CD4-positive, alpha-beta T cell treated with Interleukin-1 beta for 1 hour (primary cell): Measurements from ENCODE around the gene NHLH2.

Experiments used
- DNase-seq, 2 donors: peaks; one replicate each; pipeline ENCODE4 v3.0.0-alpha.2; 2020 to 2022

Gene NHLH2

DNA sequence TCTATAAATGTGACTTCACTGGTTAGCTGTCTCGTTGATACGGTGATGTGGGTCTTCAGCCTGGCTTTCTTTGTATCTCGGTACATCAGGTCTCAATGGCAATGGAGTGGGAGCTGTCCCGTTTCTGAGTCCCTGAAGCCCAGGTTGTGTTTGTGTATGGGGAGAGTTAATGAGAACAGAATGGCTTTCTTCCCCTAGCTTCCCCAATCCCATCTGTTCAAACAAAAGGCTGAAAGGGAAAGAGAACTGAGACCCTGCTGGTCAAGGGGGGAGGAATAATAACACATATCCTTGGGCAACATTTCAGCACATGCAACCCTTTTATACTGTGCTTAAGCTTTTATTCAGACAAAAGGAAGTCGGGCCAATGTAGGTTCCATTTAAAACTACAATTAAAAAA, 44.0 kb downstream of the NHLH2 start:
- no peak for DNase-seq

DNA sequence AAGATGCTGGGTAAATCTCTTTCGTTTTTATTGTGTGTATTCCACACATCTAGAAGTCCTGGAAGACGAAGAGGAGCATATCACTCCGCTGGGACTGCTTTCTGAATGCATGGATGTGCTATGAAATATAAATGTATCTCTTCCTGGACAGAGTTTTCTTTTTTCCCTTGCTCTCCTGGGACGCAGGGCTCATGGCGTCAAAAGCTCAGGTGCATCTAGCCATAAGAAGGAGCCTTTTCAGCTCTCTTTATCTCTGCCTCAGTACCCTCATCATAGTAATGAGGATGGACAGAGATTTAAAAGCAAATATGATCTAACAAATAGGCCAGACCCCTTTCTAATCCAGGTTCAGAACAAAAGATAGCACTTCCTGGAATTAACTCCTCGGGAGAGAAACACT, 44.9 kb downstream of the NHLH2 start:
- DNase-seq, result no peak

DNA sequence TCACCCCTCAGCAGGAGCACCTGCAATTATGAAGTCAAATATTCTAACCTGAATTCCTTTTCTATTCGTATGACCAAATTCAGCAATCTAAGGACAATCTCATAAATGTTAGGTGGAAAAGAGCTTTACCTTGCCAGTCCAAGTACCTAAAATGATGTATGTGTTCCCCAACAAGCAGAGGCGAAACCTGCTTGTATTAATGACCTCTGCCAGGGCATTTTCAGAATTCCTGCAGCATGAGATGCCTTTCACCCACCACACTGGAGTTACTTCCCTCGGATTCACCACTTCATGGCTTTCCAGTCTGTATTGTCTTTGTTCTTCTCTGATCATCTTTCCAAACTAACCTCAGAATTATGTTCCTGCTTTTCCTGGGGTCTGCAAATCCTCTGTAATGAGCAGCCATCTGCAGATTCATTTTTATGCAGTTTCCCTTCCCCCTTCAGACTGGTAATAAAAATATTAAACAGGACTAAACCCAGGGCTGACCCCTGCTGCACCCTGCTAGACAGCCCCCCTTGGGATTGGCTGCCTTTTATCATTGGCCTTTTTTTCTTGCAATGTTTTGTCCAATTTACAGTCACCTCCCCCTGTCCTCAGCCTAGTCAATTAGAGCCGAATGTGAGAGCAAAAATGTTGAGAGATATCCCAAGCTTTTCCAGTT, 45.8 kb downstream of the NHLH2 start:
- DNase-seq, result no peak

- no peak for DNase-seq
Measured at GRCh38 chr1:115793162-115793561, 47.8 kb downstream of the NHLH2 start.

- no peak for DNase-seq
Measured at GRCh38 chr1:115791816-115792215, 49.1 kb downstream of the NHLH2 start.

GRCh38 chr1:115790846-115791245, 50.1 kb downstream of the NHLH2 start:
- no peak for DNase-seq

DNA sequence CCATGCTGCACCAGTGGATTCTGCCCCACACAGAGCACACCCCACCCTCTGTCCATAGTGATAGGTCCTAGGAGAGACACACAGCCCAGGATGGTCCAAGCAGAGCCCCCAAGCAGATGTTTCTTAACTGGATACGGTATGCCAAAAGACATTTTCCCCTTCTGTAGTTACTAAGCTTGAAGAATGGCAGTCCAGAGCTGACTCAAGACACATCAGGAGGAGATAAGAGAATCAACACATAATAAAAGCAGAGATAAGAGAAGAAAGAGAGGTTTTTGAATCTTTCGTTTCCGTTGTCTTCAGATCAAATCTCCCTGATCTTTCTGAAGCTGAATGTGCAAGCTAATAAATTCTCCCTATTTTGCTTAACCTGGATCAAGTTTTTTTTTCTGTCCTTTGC, 50.6 kb downstream of the NHLH2 start:
- DNase-seq, result no peak
